NCI-H748 treated with DMSO at 0.1 percent for 48 hours (cell line): Measurements from ENCODE around the gene PIGO.
A peak's percentile ranks its signal among the peaks of the same experiment; 100 is the strongest.

Source experiments
- DNase-seq: peaks from one replicate; lab custom pipeline; 2025; lab: John Stamatoyannopoulos, UW

Gene PIGO

GRCh38 chr9:35106343-35106730, 9.9 kb upstream of the PIGO start:
- DNase-seq = no peak

- DNase-seq = no peak
These were observed 9.4 kb upstream of the PIGO start for GRCh38 chr9:35105571-35106342.

- no peak for DNase-seq
These were observed 8.7 kb upstream of the PIGO start for GRCh38 chr9:35105126-35105525.

- DNase-seq = no peak
These were observed 8.2 kb upstream of the PIGO start for GRCh38 chr9:35104586-35104985.

GRCh38 chr9:35103660-35104191, 7.3 kb upstream of the PIGO start:
- no peak for DNase-seq

- DNase-seq = peak; percentile 97
These were observed 6.6 kb upstream of the PIGO start, which contains the start of gene STOML2 for GRCh38 chr9:35102769-35103659. Gene STOML2, minus strand, starts transcription at chr9:35103131. Its CDS starts 37 bp downstream, at chr9:35103094.

- no peak for DNase-seq
These were observed 6.0 kb upstream of the PIGO start for GRCh38 chr9:35102465-35102768.

- no peak for DNase-seq
These were observed 1.2 kb upstream of the PIGO start for GRCh38 chr9:35097573-35097972.

GRCh38 chr9:35091536-35091935, 4.9 kb downstream of the PIGO start:
- DNase-seq = no peak

- DNase-seq = no peak
These were observed 7.0 kb downstream of the PIGO start for GRCh38 chr9:35089434-35089833.

- DNase-seq = no peak
These were observed 11.3 kb downstream of the PIGO start for GRCh38 chr9:35085078-35085477.

GRCh38 chr9:35079426-35080341, 16.7 kb downstream of the PIGO start, which contains the start of gene FANCG:
Gene FANCG, minus strand, starts transcription at chr9:35079942. Its CDS starts 418 bp downstream, at chr9:35079524.
- DNase-seq = peak; percentile 83

GRCh38 chr9:35079041-35079425, 17.4 kb downstream of the PIGO start:
- no peak for DNase-seq

- no peak for DNase-seq
These were observed 18.3 kb downstream of the PIGO start for GRCh38 chr9:35078066-35078465.

- no peak for DNase-seq
These were observed 19.5 kb downstream of the PIGO start for GRCh38 chr9:35076848-35077247.

- DNase-seq = no peak
These were observed 21.0 kb downstream of the PIGO start for GRCh38 chr9:35075358-35075757.

GRCh38 chr9:35074791-35075190, 21.6 kb downstream of the PIGO start:
- DNase-seq = no peak

- DNase-seq = no peak
These were observed 22.2 kb downstream of the PIGO start for GRCh38 chr9:35074141-35074540.

GRCh38 chr9:35073279-35073612, 23.1 kb downstream of the PIGO start:
- no peak for DNase-seq

GRCh38 chr9:35072461-35073278, 23.7 kb downstream of the PIGO start, which contains the start of gene VCP:
Gene VCP, minus strand, starts transcription at chr9:35072625. Its CDS starts 272 bp downstream, at chr9:35072353.
- DNase-seq = peak; percentile 97
